ENCODE measurements around the gene ILK.

ILK gene

DNA sequence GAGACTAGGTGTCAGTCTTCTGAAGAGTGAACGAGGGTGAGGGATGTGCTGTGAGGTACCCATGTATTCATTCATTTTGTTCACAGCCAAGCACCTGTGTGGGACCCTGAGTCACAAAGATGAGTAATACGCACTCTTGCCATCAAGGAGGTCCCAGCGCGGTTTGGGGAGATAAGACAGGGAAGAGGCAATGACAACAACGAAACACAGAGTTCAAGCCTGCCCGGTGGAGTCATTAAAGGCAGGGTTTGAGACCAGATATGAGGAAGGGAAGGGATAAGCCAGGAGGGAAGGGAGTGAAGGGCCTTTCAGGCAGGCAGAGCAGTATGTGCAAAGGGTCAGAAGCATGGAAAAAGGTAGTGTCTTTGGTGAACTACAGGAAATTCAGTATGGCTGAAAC is 47.4 kb downstream of the ILK start:
- no peak overlapping the region for H3K27ac ChIP-seq (ENCODE audit: low read depth, low read length)

DNA sequence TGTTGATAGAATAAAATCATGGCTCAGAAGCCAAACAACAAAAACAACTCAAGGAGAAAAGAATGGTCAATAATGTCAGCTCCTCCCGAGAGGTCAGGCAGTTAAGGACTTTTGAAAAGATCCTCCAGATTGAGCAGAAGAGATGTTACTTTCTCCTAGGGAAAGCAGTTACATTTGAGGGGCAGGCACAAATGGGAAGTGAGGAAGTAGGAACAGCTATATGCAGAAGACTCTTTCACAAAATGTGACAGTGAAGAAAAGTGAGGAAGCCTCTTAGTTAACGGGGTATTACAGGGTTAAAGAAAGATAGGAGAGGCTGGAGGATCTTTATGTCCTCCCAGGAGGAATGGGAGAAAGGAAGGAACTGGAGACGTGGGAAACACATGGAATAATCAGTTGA is 48.6 kb downstream of the ILK start:
- Histone ChIP-seq H3K27me3 (ENCODE audit: insufficient read depth, low read length) (peaks cover 95% of the 10 kb centered on the region), H2AFZ (ENCODE audit: low read length, unreplicated experiment) (no peak overlapping the region), H3K79me2 (ENCODE audit: control insufficient read depth, insufficient read depth, low read length, unreplicated experiment) (no peaks in the 10 kb centered on the region), H3K27ac (ENCODE audit: low read depth, low read length) (no peak overlapping the region), H3K4me1 (ENCODE audit: control insufficient read depth, insufficient read depth, low read length, unreplicated experiment) (no peaks in the 10 kb centered on the region), H3K4me3 (ENCODE audit: low read depth, low read length) (no peak overlapping the region), H3K36me3 (ENCODE audit: insufficient read depth, low read length) (no peaks in the 10 kb centered on the region)

More for the DNA sequence above, 47.4 kb downstream of the ILK start:
- H3K79me2 ChIP-seq (ENCODE audit: control insufficient read depth, insufficient read depth, low read length, unreplicated experiment): no peaks in the 10 kb centered on the region
- peaks cover 85% of the 10 kb centered on the region for H3K27me3 ChIP-seq (ENCODE audit: insufficient read depth, low read length)
- H3K36me3 ChIP-seq (ENCODE audit: insufficient read depth, low read length): no peaks in the 10 kb centered on the region
- peaks cover 12% of the 10 kb centered on the region for H3K4me1 ChIP-seq (ENCODE audit: control insufficient read depth, insufficient read depth, low read length, unreplicated experiment)
- no peak overlapping the region for H3K4me3 ChIP-seq (ENCODE audit: low read depth, low read length)
- H2AFZ ChIP-seq (ENCODE audit: low read length, unreplicated experiment): no peak overlapping the region

DNA sequence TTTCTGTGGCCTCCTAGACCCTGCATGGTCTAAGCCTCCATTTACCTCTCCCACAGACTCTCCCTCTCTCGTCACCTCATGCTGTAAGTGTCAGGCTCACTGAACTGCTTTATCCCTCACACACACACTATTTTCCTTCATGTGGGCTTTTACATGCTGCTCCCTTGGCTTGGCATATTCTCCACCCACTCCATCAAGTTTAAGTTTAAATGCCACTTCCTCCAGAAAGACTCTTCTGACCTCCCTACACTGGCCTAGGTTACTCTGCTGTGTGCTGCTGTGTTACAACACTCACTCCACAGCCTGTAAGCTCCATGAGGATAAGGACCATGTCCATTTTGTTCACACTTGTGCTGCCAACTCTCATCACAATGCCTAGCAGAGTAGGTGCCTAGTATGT is 49.5 kb downstream of the ILK start:
- Histone ChIP-seq H3K79me2 (ENCODE audit: control insufficient read depth, insufficient read depth, low read length, unreplicated experiment) (no peaks in the 10 kb centered on the region), H3K27me3 (ENCODE audit: insufficient read depth, low read length) (peaks cover 91% of the 10 kb centered on the region), H3K4me1 (ENCODE audit: control insufficient read depth, insufficient read depth, low read length, unreplicated experiment) (no peaks in the 10 kb centered on the region), H3K27ac (ENCODE audit: low read depth, low read length) (no peak overlapping the region), H3K4me3 (ENCODE audit: low read depth, low read length) (no peak overlapping the region), H2AFZ (ENCODE audit: low read length, unreplicated experiment) (no peak overlapping the region), H3K36me3 (ENCODE audit: insufficient read depth, low read length) (no peaks in the 10 kb centered on the region)

DNA sequence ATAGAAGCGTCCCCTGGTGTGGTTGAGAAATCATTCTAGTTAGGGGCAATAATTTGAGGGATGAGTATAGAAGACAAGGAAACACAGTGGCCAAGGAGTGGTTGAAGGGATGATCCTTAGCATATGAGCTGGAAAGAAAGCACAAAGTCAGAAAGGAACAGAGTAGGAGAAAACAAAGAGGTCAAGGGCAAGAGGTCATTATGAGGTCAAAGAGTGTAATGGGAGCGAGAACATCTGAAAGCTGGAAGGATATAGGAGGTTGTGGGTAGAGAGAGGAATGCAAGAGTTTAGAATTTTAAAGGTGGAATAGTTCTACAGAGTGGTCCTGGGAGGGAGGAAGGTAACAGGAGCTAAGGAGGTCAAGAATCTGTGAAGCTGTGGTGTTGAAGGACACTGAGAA is 50.1 kb downstream of the ILK start:
- Histone ChIP-seq H3K4me1 (ENCODE audit: control insufficient read depth, insufficient read depth, low read length, unreplicated experiment) (no peaks in the 10 kb centered on the region), H2AFZ (ENCODE audit: low read length, unreplicated experiment) (no peak overlapping the region), H3K27ac (ENCODE audit: low read depth, low read length) (no peak overlapping the region), H3K36me3 (ENCODE audit: insufficient read depth, low read length) (no peaks in the 10 kb centered on the region), H3K79me2 (ENCODE audit: control insufficient read depth, insufficient read depth, low read length, unreplicated experiment) (no peaks in the 10 kb centered on the region), H3K27me3 (ENCODE audit: insufficient read depth, low read length) (peaks cover 90% of the 10 kb centered on the region), H3K4me3 (ENCODE audit: low read depth, low read length) (no peak overlapping the region)

DNA sequence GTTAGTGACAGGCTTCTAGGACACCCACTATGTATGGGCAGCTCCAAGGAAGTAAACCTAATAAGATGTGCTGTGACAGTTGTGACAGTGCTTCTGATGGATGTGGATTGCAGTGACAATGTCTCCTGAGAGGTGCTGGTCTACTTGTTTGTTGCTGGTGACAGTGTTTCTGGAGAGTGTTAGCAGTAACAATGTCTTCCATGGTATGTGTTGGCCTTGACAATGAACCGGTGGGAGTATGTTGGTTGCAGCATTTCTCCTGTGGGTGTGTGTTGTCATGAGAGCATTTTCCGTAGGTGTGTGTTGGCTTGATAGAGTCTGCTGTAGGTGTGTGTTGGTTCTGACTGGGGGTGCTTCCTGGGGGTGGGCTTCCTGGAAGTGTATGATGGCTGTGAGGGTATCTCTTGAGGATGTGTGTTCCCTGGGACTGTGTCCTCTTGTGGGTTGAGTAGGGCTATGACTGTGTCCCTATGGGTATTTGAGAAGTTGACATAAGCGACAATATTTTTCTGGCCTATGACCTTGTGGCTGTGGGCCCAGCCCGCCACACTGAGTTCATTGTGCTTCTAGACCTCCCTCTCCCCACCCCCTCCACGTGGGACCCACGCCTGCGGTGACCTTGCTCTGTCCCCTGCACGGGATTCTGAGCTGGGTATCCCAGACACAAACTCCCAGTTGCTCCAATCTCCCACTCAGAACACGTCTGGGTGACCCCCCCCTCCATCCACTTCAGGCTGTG is 50.9 kb downstream of the ILK start:
- H3K36me3 ChIP-seq (ENCODE audit: insufficient read depth, low read length): no peaks in the 10 kb centered on the region
- no peaks in the 10 kb centered on the region for H3K4me1 ChIP-seq (ENCODE audit: control insufficient read depth, insufficient read depth, low read length, unreplicated experiment)
- no peak overlapping the region for H3K27ac ChIP-seq (ENCODE audit: low read depth, low read length)
- H3K79me2 ChIP-seq (ENCODE audit: control insufficient read depth, insufficient read depth, low read length, unreplicated experiment): no peaks in the 10 kb centered on the region
- no peak overlapping the region for H3K4me3 ChIP-seq (ENCODE audit: low read depth, low read length)
- H3K27me3 ChIP-seq (ENCODE audit: insufficient read depth, low read length): peaks cover 85% of the 10 kb centered on the region
- H2AFZ ChIP-seq (ENCODE audit: low read length, unreplicated experiment): no peak overlapping the region

DNA sequence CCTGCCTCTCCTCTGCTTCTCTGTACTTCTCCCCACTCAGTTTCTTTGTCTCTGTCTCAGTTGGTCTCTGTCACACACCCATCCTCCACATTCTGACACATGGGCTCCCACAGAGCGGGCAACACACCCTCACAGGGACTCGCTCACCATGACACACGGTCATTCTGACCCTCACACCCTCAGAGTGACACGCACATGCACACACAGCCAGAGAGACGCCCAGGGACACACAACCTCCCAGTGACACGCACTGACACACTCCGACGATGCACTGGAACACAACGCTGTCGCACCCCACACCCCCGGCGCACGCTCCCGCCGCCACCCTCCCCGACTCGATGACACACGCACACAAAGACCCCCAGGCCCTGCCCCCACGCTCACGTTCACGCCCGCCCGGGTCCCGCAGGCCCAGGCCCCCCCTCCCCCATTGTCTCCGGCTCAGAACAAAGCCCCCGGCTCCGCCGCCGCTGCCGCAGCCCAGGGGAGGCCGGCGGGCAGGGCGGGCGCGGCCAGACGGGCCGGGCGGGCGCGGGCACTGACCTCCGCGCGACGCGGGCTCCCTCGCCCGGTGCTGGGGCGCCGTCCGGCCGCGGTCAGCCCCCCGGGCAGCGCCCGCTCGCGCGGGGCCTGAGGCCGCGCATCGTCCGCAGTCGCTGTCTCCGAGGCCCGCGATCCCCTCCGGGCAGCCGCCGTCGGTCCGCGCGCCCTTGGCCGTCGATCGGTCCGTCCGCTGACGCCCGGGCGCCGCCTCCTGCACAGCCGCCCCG is 51.6 kb downstream of the ILK start:
- Histone ChIP-seq H3K27me3 (ENCODE audit: insufficient read depth, low read length) (peaks cover 78% of the 10 kb centered on the region), H3K4me1 (ENCODE audit: control insufficient read depth, insufficient read depth, low read length, unreplicated experiment) (no peaks in the 10 kb centered on the region), H3K4me3 (ENCODE audit: low read depth, low read length) (peak overlapping the region; percentile 18; the same call in 1 of the 2 replicates), H3K36me3 (ENCODE audit: insufficient read depth, low read length) (no peaks in the 10 kb centered on the region), H3K79me2 (ENCODE audit: control insufficient read depth, insufficient read depth, low read length, unreplicated experiment) (no peaks in the 10 kb centered on the region), H3K27ac (ENCODE audit: low read depth, low read length) (no peak overlapping the region), H2AFZ (ENCODE audit: low read length, unreplicated experiment) (no peak overlapping the region)

DNA sequence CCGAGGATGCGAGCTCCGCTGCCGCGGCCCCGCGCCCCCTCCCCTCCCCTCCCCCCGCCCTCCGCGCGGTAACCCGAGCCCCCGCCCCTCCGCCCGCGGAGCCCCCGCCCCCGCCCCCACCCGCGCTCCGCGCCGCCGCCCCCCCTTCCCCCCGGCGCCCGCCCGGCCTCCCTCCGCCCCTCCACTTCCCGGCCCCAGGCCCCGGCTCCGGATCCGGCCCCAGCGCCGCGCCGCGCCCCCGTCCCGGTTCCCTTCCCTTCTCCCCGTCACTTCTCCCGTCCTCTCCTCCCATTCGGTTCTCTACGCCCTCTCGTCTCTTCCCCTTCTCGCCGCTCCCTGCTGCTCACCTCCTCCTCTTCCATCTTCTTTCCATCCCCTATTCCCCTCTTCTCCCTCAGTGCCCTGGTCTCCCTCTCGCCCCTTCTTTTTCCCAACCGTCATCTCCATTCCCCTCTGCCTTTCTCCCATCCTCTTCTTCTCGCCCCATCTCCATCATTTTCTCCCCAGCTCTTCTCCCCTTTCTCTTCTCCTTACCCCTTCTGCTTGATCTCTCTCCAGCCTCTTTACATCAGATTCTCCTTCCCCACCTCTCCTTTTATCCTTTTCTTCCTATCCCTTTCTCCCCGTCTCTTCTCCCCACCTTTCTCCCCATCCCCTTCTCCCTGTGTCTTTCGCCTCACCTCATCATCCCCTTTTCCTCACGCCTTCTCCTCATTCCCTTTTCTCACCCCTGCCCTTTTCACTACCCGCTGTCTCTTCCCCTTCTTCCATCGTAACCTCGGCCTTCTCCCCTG is 52.4 kb downstream of the ILK start, which contains the start of gene DCHS1:
Gene DCHS1, minus strand, starts transcription at position 20 of the 794 bp plus-strand sequence. CDS start 14,196 bp downstream, outside the sequence.
- H3K4me1 ChIP-seq (ENCODE audit: control insufficient read depth, insufficient read depth, low read length, unreplicated experiment): no peaks in the 10 kb centered on the region
- H3K4me3 ChIP-seq (ENCODE audit: low read depth, low read length): peak within 1 kb of the TSS; percentile 48
- no peaks in the 10 kb centered on the region for H3K79me2 ChIP-seq (ENCODE audit: control insufficient read depth, insufficient read depth, low read length, unreplicated experiment)
- no peaks in the 10 kb centered on the region for H3K36me3 ChIP-seq (ENCODE audit: insufficient read depth, low read length)
- H3K27ac ChIP-seq (ENCODE audit: low read depth, low read length): no peak within 1 kb of the TSS
- H2AFZ ChIP-seq (ENCODE audit: low read length, unreplicated experiment): no peak within 1 kb of the TSS
- H3K27me3 ChIP-seq (ENCODE audit: insufficient read depth, low read length): peaks cover 71% of the 10 kb centered on the region

DNA sequence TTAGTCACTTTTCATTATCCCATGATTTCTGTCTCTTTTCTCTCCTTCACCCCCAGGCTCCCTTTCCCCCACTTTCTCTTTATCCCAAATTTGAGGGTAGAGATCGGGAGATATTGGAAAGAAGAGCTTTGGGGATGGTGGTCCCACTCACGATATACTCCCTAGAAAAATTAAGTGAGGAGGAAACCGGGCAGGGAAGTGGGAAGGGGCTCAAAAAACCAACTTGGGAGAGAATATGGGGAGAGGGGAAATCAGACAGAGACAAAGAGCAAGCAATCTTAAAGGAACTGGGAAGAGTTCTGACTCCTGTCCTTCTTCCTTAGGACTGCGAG is 53.0 kb downstream of the ILK start:
- no peak overlapping the region for H3K4me3 ChIP-seq (ENCODE audit: low read depth, low read length)
- H3K27ac ChIP-seq (ENCODE audit: low read depth, low read length): no peak overlapping the region
- H3K36me3 ChIP-seq (ENCODE audit: insufficient read depth, low read length): no peaks in the 10 kb centered on the region
- peaks cover 65% of the 10 kb centered on the region for H3K27me3 ChIP-seq (ENCODE audit: insufficient read depth, low read length)
- no peak overlapping the region for H2AFZ ChIP-seq (ENCODE audit: low read length, unreplicated experiment)
- H3K4me1 ChIP-seq (ENCODE audit: control insufficient read depth, insufficient read depth, low read length, unreplicated experiment): no peaks in the 10 kb centered on the region
- no peaks in the 10 kb centered on the region for H3K79me2 ChIP-seq (ENCODE audit: control insufficient read depth, insufficient read depth, low read length, unreplicated experiment)

DNA sequence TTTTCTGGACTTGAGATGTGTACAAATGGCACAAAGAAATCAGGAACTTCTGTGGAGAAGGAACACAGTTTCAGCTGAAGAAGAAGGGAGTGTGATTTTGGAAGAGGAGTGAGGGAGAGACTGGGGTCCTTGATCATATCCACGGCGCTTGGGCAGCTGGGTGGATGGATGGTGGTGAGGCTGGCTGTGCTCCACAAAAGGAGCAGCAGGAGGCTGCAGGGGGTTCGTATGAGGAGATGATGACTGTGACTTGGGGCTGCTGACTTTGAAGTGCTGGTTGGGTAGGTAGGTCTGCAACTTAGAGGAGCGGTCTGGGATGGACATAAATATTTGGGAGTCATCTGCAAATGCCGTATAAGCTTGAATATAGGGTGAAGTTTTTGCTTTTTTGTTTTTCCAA is 53.4 kb downstream of the ILK start:
- Histone ChIP-seq H2AFZ (ENCODE audit: low read length, unreplicated experiment) (no peak overlapping the region), H3K4me3 (ENCODE audit: low read depth, low read length) (no peak overlapping the region), H3K79me2 (ENCODE audit: control insufficient read depth, insufficient read depth, low read length, unreplicated experiment) (no peaks in the 10 kb centered on the region), H3K27ac (ENCODE audit: low read depth, low read length) (no peak overlapping the region), H3K4me1 (ENCODE audit: control insufficient read depth, insufficient read depth, low read length, unreplicated experiment) (no peaks in the 10 kb centered on the region), H3K27me3 (ENCODE audit: insufficient read depth, low read length) (peaks cover 61% of the 10 kb centered on the region), H3K36me3 (ENCODE audit: insufficient read depth, low read length) (no peaks in the 10 kb centered on the region)

DNA sequence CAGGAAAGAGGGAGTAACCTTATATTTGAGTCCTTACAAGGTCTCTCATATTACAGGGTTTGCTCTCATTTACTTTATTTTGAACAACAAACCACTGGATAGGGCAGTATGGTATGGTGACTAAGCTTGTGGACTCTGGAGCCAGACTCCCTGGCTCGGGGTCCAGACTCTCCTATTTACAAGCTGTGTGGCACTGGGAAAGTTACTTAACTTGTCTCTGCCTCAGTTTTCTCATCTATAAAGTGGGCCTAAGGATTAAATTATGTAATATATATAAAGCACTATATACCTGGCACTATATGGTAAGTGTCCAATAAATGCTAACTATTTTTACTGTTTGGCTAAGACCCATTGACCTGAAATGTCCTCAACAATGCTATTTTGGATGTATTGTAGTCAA is 53.8 kb downstream of the ILK start:
- no peak overlapping the region for H2AFZ ChIP-seq (ENCODE audit: low read length, unreplicated experiment)
- H3K27me3 ChIP-seq (ENCODE audit: insufficient read depth, low read length): peaks cover 57% of the 10 kb centered on the region
- no peaks in the 10 kb centered on the region for H3K79me2 ChIP-seq (ENCODE audit: control insufficient read depth, insufficient read depth, low read length, unreplicated experiment)
- H3K4me1 ChIP-seq (ENCODE audit: control insufficient read depth, insufficient read depth, low read length, unreplicated experiment): no peaks in the 10 kb centered on the region
- no peaks in the 10 kb centered on the region for H3K36me3 ChIP-seq (ENCODE audit: insufficient read depth, low read length)
- H3K4me3 ChIP-seq (ENCODE audit: low read depth, low read length): no peak overlapping the region
- no peak overlapping the region for H3K27ac ChIP-seq (ENCODE audit: low read depth, low read length)

Data from ACC112 (cell line).